Kidney epithelial cell (primary cell): ENCODE data around the gene SMU1. TPM values are rescaled to one million over a fixed set of nuclear protein-coding genes. Genes with fewer than 3 reads are reported as not detected.

Experiments used
- DNase-seq: peaks from one replicate; pipeline ENCODE4 v3.0.0-alpha.2; 2010; ENCODE audit warnings: low read depth
- H3K27me3 ChIP-seq: 2 replicates; pipeline ENCODE4 v1.6.0; 2011; ENCODE audit warnings: low read length; ENCODE audit not compliant: control insufficient read depth, insufficient read depth
- H3K36me3 ChIP-seq: 2 replicates; pipeline ENCODE4 v1.5.1; 2011; ENCODE audit warnings: low read length; ENCODE audit not compliant: control insufficient read depth, insufficient read depth
- H3K4me3 ChIP-seq: 2 replicates; pipeline ENCODE4 v1.5.1; 2011; ENCODE audit warnings: low read depth, mild to moderate bottlenecking, control low read depth, low read length
- total RNA-seq: library from RNA; depleted of rRNA; stranded (reverse); fragments of >200 nt; gene quantifications from 2 replicates; pipeline ENCODE4 v1.2.3, GENCODE V29; 2015
- TF ChIP-seq, protein P1 (sequence below): IDR thresholded peaks from 2 replicates; pipeline ENCODE4 v1.5.1; 2011; ENCODE audit warnings: mild to moderate bottlenecking, moderate library complexity, low read length, control low read depth, inconsistent platforms; ENCODE audit not compliant: insufficient read depth, poor library complexity, severe bottlenecking

SMU1 gene
- total RNA-seq, 1 donor from 2014 or later: 18.9 TPM

DNA sequence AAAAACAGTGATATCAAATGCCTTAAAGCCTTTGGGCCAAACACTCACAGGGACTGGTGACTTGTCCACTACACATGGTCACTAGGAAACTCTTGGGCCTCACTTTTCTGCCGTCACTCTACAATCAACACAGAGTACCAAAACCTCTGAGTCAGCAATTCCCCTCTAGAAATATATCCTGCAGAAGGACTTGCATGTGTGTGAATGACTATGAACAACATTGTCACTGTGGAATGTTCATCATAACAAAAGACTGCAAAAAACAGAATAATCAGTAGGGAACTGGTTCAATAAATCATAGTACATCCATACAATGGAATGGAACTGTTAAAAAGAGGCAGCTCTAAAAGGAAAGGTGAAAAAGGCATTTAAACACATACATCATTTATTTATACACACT lies 44.1 kb upstream of the SMU1 start:
- Histone ChIP-seq H3K4me3 (no peak overlapping the region), H3K36me3 (no peaks in the 10 kb centered on the region), H3K27me3 (no peaks in the 10 kb centered on the region)
- DNase-seq: no peak
- TF ChIP-seq, protein P1, sequence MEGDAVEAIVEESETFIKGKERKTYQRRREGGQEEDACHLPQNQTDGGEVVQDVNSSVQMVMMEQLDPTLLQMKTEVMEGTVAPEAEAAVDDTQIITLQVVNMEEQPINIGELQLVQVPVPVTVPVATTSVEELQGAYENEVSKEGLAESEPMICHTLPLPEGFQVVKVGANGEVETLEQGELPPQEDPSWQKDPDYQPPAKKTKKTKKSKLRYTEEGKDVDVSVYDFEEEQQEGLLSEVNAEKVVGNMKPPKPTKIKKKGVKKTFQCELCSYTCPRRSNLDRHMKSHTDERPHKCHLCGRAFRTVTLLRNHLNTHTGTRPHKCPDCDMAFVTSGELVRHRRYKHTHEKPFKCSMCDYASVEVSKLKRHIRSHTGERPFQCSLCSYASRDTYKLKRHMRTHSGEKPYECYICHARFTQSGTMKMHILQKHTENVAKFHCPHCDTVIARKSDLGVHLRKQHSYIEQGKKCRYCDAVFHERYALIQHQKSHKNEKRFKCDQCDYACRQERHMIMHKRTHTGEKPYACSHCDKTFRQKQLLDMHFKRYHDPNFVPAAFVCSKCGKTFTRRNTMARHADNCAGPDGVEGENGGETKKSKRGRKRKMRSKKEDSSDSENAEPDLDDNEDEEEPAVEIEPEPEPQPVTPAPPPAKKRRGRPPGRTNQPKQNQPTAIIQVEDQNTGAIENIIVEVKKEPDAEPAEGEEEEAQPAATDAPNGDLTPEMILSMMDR: no peak

DNA sequence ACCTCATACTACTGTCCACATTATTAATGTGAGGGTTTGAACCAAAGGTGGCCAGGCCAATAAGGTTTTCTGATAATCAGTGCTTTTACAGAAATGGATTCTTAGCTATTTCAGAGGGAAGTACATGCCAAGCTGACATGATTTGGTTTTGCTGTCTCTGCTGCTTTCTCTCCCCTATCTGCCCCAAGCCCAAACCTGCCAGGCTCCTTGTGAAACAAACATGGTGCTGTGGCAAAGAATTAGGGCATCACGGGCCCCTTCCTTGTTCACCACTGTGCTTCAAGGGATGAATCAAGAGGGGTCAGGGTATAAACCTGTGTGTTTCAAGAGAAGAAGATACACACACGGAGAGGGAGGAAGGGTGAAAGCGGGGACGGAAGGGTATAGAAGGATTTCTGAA lies 41.3 kb upstream of the SMU1 start:
- no peak for DNase-seq
- Histone ChIP-seq H3K4me3 (no peak overlapping the region), H3K27me3 (no peaks in the 10 kb centered on the region), H3K36me3 (peaks cover 2% of the 10 kb centered on the region)
- TF ChIP-seq, protein P1: no peak

DNA sequence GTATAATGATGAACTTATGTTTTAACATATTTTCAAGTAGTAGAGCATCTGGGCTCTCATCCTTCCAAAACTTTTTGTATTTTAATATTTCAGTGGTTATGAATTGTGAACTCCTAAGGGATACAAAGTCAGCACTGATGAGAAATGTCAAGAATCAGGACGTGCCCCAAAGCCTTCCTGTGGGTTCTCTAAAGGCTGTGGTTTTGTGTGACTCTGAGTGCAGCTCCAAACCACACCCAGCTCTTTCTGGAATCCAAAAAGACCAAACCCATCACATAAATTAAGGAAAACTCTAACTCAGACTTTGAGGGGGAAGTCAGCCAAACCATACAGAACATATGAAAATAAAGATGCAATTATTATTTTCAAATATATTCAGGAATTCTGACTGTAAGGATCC lies 40.8 kb upstream of the SMU1 start:
- DNase-seq: no peak
- Histone ChIP-seq H3K27me3 (no peaks in the 10 kb centered on the region), H3K36me3 (peaks cover 2% of the 10 kb centered on the region)

DNA sequence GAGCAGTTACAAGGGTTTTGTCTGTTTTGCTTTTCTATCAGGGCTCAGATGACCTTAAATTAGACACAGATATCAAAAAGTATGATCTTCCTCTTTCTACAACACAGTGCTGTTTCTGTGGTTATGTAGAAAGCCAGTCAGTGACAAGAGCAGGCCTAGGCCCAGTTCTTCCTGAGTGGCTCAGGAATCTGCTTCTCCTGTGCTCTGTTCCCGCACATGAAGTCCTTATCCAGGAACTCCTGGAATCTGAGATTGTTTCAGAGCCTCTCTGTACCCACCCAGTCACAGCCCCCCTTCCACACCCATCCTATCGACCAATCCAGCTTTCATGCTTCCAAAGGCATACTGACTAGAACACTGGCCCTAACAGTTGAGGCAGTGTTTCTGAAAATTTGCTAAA lies 40.4 kb upstream of the SMU1 start:
- H3K36me3 ChIP-seq: peaks cover 2% of the 10 kb centered on the region
- DNase-seq: no peak

More for the DNA sequence above, 40.8 kb upstream of the SMU1 start:
- no peak overlapping the region for H3K4me3 ChIP-seq
- TF ChIP-seq, protein P1: no peak

DNA sequence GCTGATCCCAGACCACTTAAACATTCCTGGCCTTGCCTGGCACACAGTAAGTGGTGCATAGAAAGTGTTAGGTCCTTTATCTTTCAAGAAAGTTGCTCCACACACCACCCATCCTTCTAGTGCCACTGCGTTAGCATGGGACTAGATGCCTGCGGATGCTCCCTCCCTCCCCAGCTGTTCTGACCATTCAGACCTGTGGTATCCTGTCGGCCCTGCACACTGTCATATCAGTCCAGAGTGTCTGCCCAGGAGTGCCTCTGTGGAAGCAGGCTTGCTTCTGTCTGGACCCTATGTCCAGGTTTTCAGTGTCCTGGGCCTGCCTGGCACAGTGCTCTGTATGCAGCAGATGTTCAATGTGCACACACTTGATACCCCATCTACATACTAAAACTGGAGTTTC lies 38.3 kb upstream of the SMU1 start:
- TF ChIP-seq, protein P1: no peak
- Histone ChIP-seq H3K4me3 (no peak overlapping the region), H3K27me3 (no peaks in the 10 kb centered on the region), H3K36me3 (peaks cover 2% of the 10 kb centered on the region)
- DNase-seq: no peak

More for the DNA sequence above, 40.4 kb upstream of the SMU1 start:
- Histone ChIP-seq H3K4me3 (no peak overlapping the region), H3K27me3 (no peaks in the 10 kb centered on the region)
- TF ChIP-seq, protein P1: no peak

DNA sequence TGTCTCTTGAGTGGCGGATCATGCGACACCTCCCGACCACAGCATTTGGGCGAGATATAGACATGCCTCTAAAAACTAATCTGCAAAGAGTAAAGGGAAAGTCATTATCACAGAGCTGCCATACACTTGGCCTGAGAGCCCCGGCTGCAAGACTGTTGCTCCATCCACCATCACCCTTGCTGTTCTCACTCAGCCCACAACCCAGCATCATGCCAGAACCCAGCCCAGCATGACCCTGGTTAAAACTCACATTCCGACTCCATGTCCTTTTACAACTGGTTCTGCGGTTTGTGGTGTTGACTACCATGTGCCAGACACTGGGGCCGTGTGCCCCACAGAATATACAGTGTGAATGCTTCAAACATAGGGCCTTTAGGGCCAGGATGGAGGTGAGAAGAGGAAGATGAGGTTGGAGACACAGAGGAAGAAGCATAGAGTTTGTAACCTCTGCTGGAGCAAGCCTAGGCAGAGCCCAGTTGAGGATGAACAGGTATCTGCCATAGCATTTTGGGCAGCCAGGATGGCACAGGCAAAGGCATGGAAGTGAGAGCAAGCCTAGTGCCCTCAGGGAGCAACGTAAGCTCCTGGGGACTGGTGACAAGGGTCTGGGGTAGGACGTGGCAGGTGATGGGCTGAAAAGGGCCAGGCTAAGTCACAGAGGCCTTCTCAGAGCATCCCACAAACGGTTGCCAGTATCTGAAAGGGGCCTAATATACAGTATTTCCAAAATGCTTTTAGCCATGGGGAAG lies 37.5 kb upstream of the SMU1 start:
- Histone ChIP-seq H3K27me3 (no peaks in the 10 kb centered on the region), H3K4me3 (no peak overlapping the region), H3K36me3 (peaks cover 2% of the 10 kb centered on the region)
- TF ChIP-seq, protein P1: no peak
- no peak for DNase-seq
